ENCODE results near the gene ARHGAP4. TPM values are rescaled to one million over a fixed set of nuclear protein-coding genes. Genes with fewer than 3 reads are reported as not detected.

Gene ARHGAP4
- total and polyA plus RNA-seq, 10 donors: 176 to 713 (median 269) TPM

- H3K4me3 ChIP-seq: no peak overlapping the region
- H3K27ac ChIP-seq: no peak overlapping the region
- TF ChIP-seq CTCF (IDR thresholded peaks at IDR 0.05 in 8 of 11, conservative IDR thresholded peaks at IDR 0.05 in 3 of 11) (no peak), POLR2A (IDR thresholded peaks at IDR 0.05) (no peak), POLR2AphosphoS5 (IDR thresholded peaks at IDR 0.05) (no peak)
- WGBS, 5 donors: 46 to 68% (median 54%) methylated on average over 4 to 6 of the region's 6 CpGs
- intact Hi-C loops (cut with DNase I; ENCODE audit: low total_unique reads): no loop called here
- H3K36me3 ChIP-seq: no peaks in the 10 kb centered on the region
- H3K9me3 ChIP-seq: no peaks in the 10 kb centered on the region
- peaks cover 0 to 22% (median 11%) of the 10 kb centered on the region in 6 donors for H3K4me1 ChIP-seq
- DNase-seq: no peak
- peaks cover 4 to 91% (median 58%) of the 10 kb centered on the region in 7 donors for H3K27me3 ChIP-seq (replicated peaks in 1 of 7)
These were observed 41.5 kb downstream of the ARHGAP4 start for GRCh38 chrX:153884590-153884989.

- Histone ChIP-seq H3K27me3 (replicated peaks in 1 of 7) (peaks cover 4 to 95% (median 62%) of the 10 kb centered on the region in 7 donors), H3K4me3 (no peak overlapping the region)
- 63 to 80% (median 73%) methylated on average over 13 of the region's 13 CpGs for WGBS, 5 donors
These were observed 41.9 kb downstream of the ARHGAP4 start for GRCh38 chrX:153884136-153884535.

GRCh38 chrX:153883163-153883843 lies 42.8 kb downstream of the ARHGAP4 start:
- no peak for DNase-seq
- 52 to 67% (median 62%) methylated on average over 5 to 13 of the region's 13 CpGs for WGBS, 5 donors
- TF ChIP-seq CTCF (IDR thresholded peaks at IDR 0.05 in 8 of 11, conservative IDR thresholded peaks at IDR 0.05 in 3 of 11): no peak
- TF ChIP-seq POLR2A (IDR thresholded peaks at IDR 0.05): no peak

More at GRCh38 chrX:153884136-153884535, 41.9 kb downstream of the ARHGAP4 start:
- no peaks in the 10 kb centered on the region for H3K36me3 ChIP-seq
- no peaks in the 10 kb centered on the region for H3K9me3 ChIP-seq
- intact Hi-C loops (cut with DNase I; ENCODE audit: low total_unique reads): no loop called here
- H3K4me1 ChIP-seq: peaks cover 0 to 22% (median 11%) of the 10 kb centered on the region in 6 donors
- H3K27ac ChIP-seq: no peak overlapping the region
- TF ChIP-seq CTCF (IDR thresholded peaks at IDR 0.05 in 8 of 11, conservative IDR thresholded peaks at IDR 0.05 in 3 of 11) (no peak), POLR2AphosphoS5 (IDR thresholded peaks at IDR 0.05) (no peak), POLR2A (IDR thresholded peaks at IDR 0.05) (no peak)
- no peak for DNase-seq

GRCh38 chrX:153882557-153882956 lies 43.5 kb downstream of the ARHGAP4 start:
- peaks cover 0 to 16% (median 9%) of the 10 kb centered on the region in 6 donors for H3K4me1 ChIP-seq
- TF ChIP-seq POLR2AphosphoS5 (IDR thresholded peaks at IDR 0.05): no peak
- no peak for TF ChIP-seq CTCF (IDR thresholded peaks at IDR 0.05 in 8 of 11, conservative IDR thresholded peaks at IDR 0.05 in 3 of 11)
- TF ChIP-seq POLR2A (IDR thresholded peaks at IDR 0.05): no peak
- peaks cover 4 to 99% (median 73%) of the 10 kb centered on the region in 7 donors for H3K27me3 ChIP-seq (replicated peaks in 1 of 7)
- intact Hi-C loops (cut with DNase I; ENCODE audit: low total_unique reads): no loop called here
- DNase-seq: no peak
- no peak overlapping the region for H3K4me3 ChIP-seq
- no peaks in the 10 kb centered on the region for H3K9me3 ChIP-seq
- H3K27ac ChIP-seq: no peak overlapping the region
- 57 to 71% (median 61%) methylated on average over 2 to 7 of the region's 7 CpGs for WGBS, 5 donors
- H3K36me3 ChIP-seq: no peaks in the 10 kb centered on the region

More at GRCh38 chrX:153883163-153883843, 42.8 kb downstream of the ARHGAP4 start:
- H3K4me1 ChIP-seq: peaks cover 0 to 21% (median 11%) of the 10 kb centered on the region in 6 donors
- H3K27me3 ChIP-seq (replicated peaks in 1 of 7): peaks cover 4 to 99% (median 69%) of the 10 kb centered on the region in 7 donors
- H3K36me3 ChIP-seq: no peaks in the 10 kb centered on the region
- no peaks in the 10 kb centered on the region for H3K9me3 ChIP-seq
- H3K4me3 ChIP-seq: no peak overlapping the region
- intact Hi-C loops (cut with DNase I; ENCODE audit: low total_unique reads): no loop called here
- H3K27ac ChIP-seq: no peak overlapping the region
